ENCODE data around the gene TSPAN6. TPM values are rescaled to one million over a fixed set of nuclear protein-coding genes. Genes with fewer than 3 reads are reported as not detected.

Gene TSPAN6
- total RNA-seq, 1 donor from 2014 or later = 52.2 TPM

DNA sequence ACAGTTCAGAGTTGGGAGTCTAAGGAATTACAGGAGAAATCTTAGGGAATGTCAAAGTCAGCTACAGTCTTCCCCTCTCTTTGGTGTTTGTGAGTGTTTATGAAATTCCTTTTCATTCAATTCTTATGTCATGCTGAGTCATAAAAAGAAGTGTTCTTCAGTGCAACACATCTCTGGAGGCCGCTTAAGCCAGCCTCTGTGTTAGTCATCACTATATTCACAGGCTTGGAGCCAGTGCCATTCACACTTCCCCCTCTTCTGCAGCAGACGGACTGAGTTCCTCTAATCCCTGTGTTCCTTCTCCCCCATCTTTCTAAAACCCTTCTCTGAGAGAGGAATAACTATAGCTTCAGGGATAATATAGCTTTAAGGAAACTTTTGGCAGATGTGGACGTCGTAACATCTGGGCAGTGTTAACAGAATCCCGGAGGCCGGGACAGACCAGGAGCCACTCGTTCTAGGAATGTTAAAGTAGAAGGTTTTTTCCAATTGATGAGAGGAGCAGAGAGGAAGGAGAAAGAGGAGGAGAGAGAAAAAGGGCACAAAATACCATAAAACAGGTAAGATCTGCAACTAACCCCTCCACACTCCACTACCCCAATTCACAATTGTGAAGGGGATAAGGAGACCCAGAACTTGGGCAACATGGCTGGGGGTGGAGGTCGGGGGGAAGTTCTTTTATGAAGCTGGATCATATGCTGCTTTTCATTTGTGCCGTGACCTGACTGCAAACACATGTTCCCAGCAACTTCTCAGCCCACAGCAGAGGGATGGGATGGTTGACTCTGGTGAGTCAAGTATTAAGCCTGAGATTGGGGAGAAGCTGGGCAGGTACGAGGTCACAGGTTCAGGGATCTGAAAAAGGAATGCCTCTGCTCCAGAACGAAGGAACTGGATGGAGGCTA is 7.6 kb upstream of the TSPAN6 start, which contains the start of gene SRPX2:
Gene SRPX2 (plus strand): TSS at position 244 of the 905 bp plus-strand sequence. CDS start 2,124 bp downstream, outside the sequence.
- no peaks in the 10 kb centered on the region for H3K36me3 Mint-ChIP-seq (ENCODE audit: low read depth, unreplicated experiment)
- no peak within 1 kb of the TSS for H3K27ac Mint-ChIP-seq (ENCODE audit: unreplicated experiment)
- H3K4me1 Mint-ChIP-seq (ENCODE audit: unreplicated experiment) = peaks cover 14% of the 10 kb centered on the region
- no peaks in the 10 kb centered on the region for H3K9me3 Mint-ChIP-seq (ENCODE audit: unreplicated experiment)
- peaks cover 2% of the 10 kb centered on the region for H3K27me3 Mint-ChIP-seq (ENCODE audit: unreplicated experiment)
- no peak within 1 kb of the TSS for H3K4me3 Mint-ChIP-seq (ENCODE audit: unreplicated experiment)
- DNase-seq (ENCODE audit: low spot score) = no peak
- TF ChIP-seq, protein P1, sequence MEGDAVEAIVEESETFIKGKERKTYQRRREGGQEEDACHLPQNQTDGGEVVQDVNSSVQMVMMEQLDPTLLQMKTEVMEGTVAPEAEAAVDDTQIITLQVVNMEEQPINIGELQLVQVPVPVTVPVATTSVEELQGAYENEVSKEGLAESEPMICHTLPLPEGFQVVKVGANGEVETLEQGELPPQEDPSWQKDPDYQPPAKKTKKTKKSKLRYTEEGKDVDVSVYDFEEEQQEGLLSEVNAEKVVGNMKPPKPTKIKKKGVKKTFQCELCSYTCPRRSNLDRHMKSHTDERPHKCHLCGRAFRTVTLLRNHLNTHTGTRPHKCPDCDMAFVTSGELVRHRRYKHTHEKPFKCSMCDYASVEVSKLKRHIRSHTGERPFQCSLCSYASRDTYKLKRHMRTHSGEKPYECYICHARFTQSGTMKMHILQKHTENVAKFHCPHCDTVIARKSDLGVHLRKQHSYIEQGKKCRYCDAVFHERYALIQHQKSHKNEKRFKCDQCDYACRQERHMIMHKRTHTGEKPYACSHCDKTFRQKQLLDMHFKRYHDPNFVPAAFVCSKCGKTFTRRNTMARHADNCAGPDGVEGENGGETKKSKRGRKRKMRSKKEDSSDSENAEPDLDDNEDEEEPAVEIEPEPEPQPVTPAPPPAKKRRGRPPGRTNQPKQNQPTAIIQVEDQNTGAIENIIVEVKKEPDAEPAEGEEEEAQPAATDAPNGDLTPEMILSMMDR (IDR thresholded peaks at IDR 0.05; ENCODE audit: unreplicated experiment) = no peak

DNA sequence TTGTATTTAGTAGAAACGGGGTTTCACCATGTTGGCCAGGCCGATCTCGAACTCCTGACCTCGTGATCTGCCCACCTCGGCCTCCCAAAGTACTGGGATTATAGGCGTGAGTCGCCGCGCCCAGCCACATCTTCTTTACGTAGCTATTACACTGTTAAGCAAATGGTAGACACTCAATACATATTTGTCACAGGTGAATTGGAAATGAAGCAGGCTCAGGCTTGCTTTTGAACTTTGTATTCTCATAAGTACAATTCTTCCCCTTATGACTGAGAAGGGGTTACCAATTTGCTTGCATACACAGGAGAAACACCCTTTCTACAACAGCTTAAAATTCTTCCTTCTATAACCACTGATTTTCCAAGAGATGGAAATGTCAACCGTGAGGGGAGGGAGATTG is 6.6 kb upstream of the TSPAN6 start:
- Mint-ChIP-seq H3K36me3 (ENCODE audit: low read depth, unreplicated experiment) (no peaks in the 10 kb centered on the region), H3K27ac (ENCODE audit: unreplicated experiment) (no peak overlapping the region), H3K9me3 (ENCODE audit: unreplicated experiment) (no peaks in the 10 kb centered on the region), H3K27me3 (ENCODE audit: unreplicated experiment) (peaks cover 2% of the 10 kb centered on the region), H3K4me1 (ENCODE audit: unreplicated experiment) (peaks cover 10% of the 10 kb centered on the region), H3K4me3 (ENCODE audit: unreplicated experiment) (no peak overlapping the region)
- no peak for DNase-seq (ENCODE audit: low spot score)
- TF ChIP-seq, protein P1 (IDR thresholded peaks at IDR 0.05; ENCODE audit: unreplicated experiment) = no peak

DNA sequence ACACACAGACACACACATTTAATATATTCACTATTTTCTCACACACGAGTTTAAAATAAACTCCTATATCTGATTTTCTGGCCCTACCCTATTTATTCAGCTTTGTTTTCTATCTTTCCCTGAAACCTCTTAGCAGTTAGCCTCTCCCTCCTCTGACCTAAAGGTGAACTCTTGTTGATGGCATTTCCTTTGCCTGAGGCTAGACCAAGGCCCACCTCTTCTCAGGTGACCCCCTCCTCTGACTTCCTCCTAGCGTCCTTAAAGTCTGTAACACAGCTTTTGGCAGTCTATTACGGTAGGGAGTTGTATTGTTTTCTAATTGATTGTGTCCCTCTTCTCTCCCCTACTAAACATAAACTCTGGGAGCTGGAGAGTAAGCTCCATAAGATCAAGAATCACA is 5.7 kb upstream of the TSPAN6 start:
- no peaks in the 10 kb centered on the region for H3K9me3 Mint-ChIP-seq (ENCODE audit: unreplicated experiment)
- no peak overlapping the region for H3K27ac Mint-ChIP-seq (ENCODE audit: unreplicated experiment)
- no peak for DNase-seq (ENCODE audit: low spot score)
- H3K27me3 Mint-ChIP-seq (ENCODE audit: unreplicated experiment) = peaks cover 2% of the 10 kb centered on the region
- peaks cover 8% of the 10 kb centered on the region for H3K4me1 Mint-ChIP-seq (ENCODE audit: unreplicated experiment)
- TF ChIP-seq, protein P1 (IDR thresholded peaks at IDR 0.05; ENCODE audit: unreplicated experiment) = no peak
- H3K36me3 Mint-ChIP-seq (ENCODE audit: low read depth, unreplicated experiment) = no peaks in the 10 kb centered on the region
- H3K4me3 Mint-ChIP-seq (ENCODE audit: unreplicated experiment) = no peak overlapping the region

DNA sequence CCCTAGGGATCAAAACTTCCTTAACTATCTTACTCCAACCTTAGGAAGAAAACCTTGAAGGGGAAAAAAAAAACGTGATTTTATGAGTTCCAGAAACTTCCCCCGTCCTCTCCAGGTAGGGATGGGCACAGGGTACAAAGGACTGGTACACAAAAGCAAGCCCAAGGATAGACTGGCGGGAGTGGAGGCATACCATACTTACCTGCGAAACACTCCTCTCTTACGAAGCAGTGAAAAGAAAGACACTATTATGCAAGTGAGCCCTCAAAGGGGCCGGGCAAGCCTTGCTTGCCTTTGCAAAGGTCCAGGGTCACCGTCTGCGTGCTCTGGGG is 651 bp downstream of the TSPAN6 start:
- Mint-ChIP-seq H3K4me3 (ENCODE audit: unreplicated experiment) (peak overlapping the region; percentile 99), H3K9me3 (ENCODE audit: unreplicated experiment) (no peaks in the 10 kb centered on the region), H3K27ac (ENCODE audit: unreplicated experiment) (peak overlapping the region; percentile 30), H3K27me3 (ENCODE audit: unreplicated experiment) (peaks cover 3% of the 10 kb centered on the region), H3K4me1 (ENCODE audit: unreplicated experiment) (peaks cover 7% of the 10 kb centered on the region), H3K36me3 (ENCODE audit: low read depth, unreplicated experiment) (no peaks in the 10 kb centered on the region)
- TF ChIP-seq, protein P1 (IDR thresholded peaks at IDR 0.05; ENCODE audit: unreplicated experiment) = no peak
- no peak for DNase-seq (ENCODE audit: low spot score)

DNA sequence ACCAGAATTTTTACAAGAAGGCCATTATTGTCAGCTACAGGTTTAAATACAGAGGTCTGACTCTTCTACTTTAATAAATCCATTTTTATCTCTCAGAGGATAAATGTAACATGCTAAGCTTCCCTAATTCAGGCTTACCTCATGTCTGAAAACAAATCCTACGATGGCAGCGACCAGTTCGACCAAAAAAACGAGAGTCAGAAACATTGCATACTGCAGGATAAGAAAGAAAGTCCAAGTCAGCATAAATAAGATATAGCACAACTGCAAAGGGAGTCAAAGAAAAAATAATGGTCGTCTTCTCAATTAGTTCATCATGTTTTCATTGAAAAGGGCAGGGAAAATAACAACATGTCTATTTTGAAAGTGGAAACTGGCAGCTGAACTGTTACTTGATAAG is 1.6 kb downstream of the TSPAN6 start:
- TF ChIP-seq, protein P1 (IDR thresholded peaks at IDR 0.05; ENCODE audit: unreplicated experiment) = no peak
- no peak overlapping the region for H3K27ac Mint-ChIP-seq (ENCODE audit: unreplicated experiment)
- DNase-seq (ENCODE audit: low spot score) = no peak
- peaks cover 7% of the 10 kb centered on the region for H3K4me1 Mint-ChIP-seq (ENCODE audit: unreplicated experiment)
- H3K27me3 Mint-ChIP-seq (ENCODE audit: unreplicated experiment) = peaks cover 3% of the 10 kb centered on the region
- H3K9me3 Mint-ChIP-seq (ENCODE audit: unreplicated experiment) = no peaks in the 10 kb centered on the region
- no peaks in the 10 kb centered on the region for H3K36me3 Mint-ChIP-seq (ENCODE audit: low read depth, unreplicated experiment)
- peak overlapping the region; percentile 56 for H3K4me3 Mint-ChIP-seq (ENCODE audit: unreplicated experiment)

All from endothelial cell (in vitro differentiated cells).